H9 (cell line): Measurements from ENCODE around the gene SCFD2. TPM values are rescaled to one million over a fixed set of nuclear protein-coding genes. Genes with fewer than 3 reads are reported as not detected.

Source experiments
- DNase-seq: peaks from one replicate; pipeline ENCODE4 v3.0.0-alpha.2; 2017
- H2AFZ ChIP-seq: one replicate; pipeline ENCODE4 v1.6.1; 2013; ENCODE audit warnings: mild to moderate bottlenecking, low read length, control low read depth, moderate library complexity
- H2AK5ac ChIP-seq: 2 replicates; pipeline ENCODE4 v1.6.1; 2013; ENCODE audit warnings: low read length, control low read depth, mixed read lengths; ENCODE audit not compliant: insufficient read length
- H2BK120ac ChIP-seq: one replicate; pipeline ENCODE4 v1.6.1; 2013; ENCODE audit warnings: low read depth, mild to moderate bottlenecking, low read length, control low read depth, inconsistent platforms; ENCODE audit not compliant: poor library complexity, severe bottlenecking
- H2BK12ac ChIP-seq: 2 replicates; pipeline ENCODE4 v1.6.1; 2013; ENCODE audit warnings: low read length, control low read depth, mixed read lengths, low read depth; ENCODE audit not compliant: insufficient read length
- H2BK15ac ChIP-seq: 2 replicates; pipeline ENCODE4 v1.6.1; 2013; ENCODE audit warnings: low read depth, low read length, control low read depth
- H2BK20ac ChIP-seq: one replicate; pipeline ENCODE4 v1.6.1; 2013; ENCODE audit warnings: low read depth, mild to moderate bottlenecking, low read length, control low read depth, inconsistent platforms; ENCODE audit not compliant: poor library complexity, severe bottlenecking
- H2BK5ac ChIP-seq: 2 replicates; pipeline ENCODE4 v1.6.1; 2013; ENCODE audit warnings: low read length, control low read depth, mixed read lengths; ENCODE audit not compliant: insufficient read length
- H3K14ac ChIP-seq: 2 replicates; pipeline ENCODE4 v1.6.1; 2013; ENCODE audit warnings: low read length, control low read depth; ENCODE audit not compliant: insufficient read depth
- H3K18ac ChIP-seq: 2 replicates; pipeline ENCODE4 v1.6.1; 2013; ENCODE audit warnings: low read depth, mild to moderate bottlenecking, mixed read lengths, low read length, control low read depth; ENCODE audit not compliant: insufficient read length
- H3K23ac ChIP-seq: 2 replicates; pipeline ENCODE4 v1.6.1; 2013; ENCODE audit warnings: low read length, control low read depth, mixed read lengths, low read depth; ENCODE audit not compliant: insufficient read length
- H3K23me2 ChIP-seq: 2 replicates; pipeline ENCODE4 v1.6.1; 2013; ENCODE audit warnings: low read depth, mild to moderate bottlenecking, mixed read lengths, low read length, control low read depth; ENCODE audit not compliant: insufficient read length, poor library complexity, severe bottlenecking
- H3K27ac ChIP-seq: 2 replicates; pipeline ENCODE4 v1.5.1; 2013; ENCODE audit warnings: low read length, control low read depth, mixed read lengths, low read depth; ENCODE audit not compliant: insufficient read length
- H3K27me3 ChIP-seq: 2 replicates; pipeline ENCODE4 v1.6.1; 2013; ENCODE audit warnings: low read length, control low read depth, inconsistent platforms; ENCODE audit not compliant: insufficient read depth
- H3K4ac ChIP-seq: 2 replicates; pipeline ENCODE4 v1.6.1; 2013; ENCODE audit warnings: low read depth, mild to moderate bottlenecking, control low read depth, inconsistent platforms, low read length, moderate library complexity
- H3K4me1 ChIP-seq: 2 replicates; pipeline ENCODE4 v1.6.1; 2013; ENCODE audit warnings: low read length, control low read depth, inconsistent platforms; ENCODE audit not compliant: insufficient read depth
- H3K4me2 ChIP-seq: 2 replicates; pipeline ENCODE4 v1.6.1; 2013; ENCODE audit warnings: low read length, control low read depth, mixed read lengths; ENCODE audit not compliant: insufficient read length, insufficient read depth
- H3K56ac ChIP-seq: 2 replicates; pipeline ENCODE4 v1.6.1; 2013; ENCODE audit warnings: low read depth, mild to moderate bottlenecking, mixed read lengths, low read length, control low read depth; ENCODE audit not compliant: insufficient read length
- H3K79me1 ChIP-seq: 2 replicates; pipeline ENCODE4 v1.6.1; 2013; ENCODE audit warnings: low read depth, mild to moderate bottlenecking, moderate library complexity, low read length, control low read depth, inconsistent platforms; ENCODE audit not compliant: insufficient read depth, poor library complexity, severe bottlenecking
- H3K79me2 ChIP-seq: 2 replicates; pipeline ENCODE4 v1.6.1; 2013; ENCODE audit warnings: low read length, control low read depth, inconsistent platforms; ENCODE audit not compliant: insufficient read depth
- H3K9ac ChIP-seq: 2 replicates; pipeline ENCODE4 v1.6.1; 2013; ENCODE audit warnings: low read length, control low read depth, mixed read lengths; ENCODE audit not compliant: insufficient read length; ENCODE audit errors: extremely low read depth
- H3K9me3 ChIP-seq: one replicate; pipeline ENCODE4 v1.6.1; 2013; ENCODE audit warnings: low read depth, low read length, inconsistent platforms; ENCODE audit not compliant: control insufficient read depth
- H3T11ph ChIP-seq: one replicate; pipeline ENCODE4 v1.6.1; 2013; ENCODE audit warnings: mild to moderate bottlenecking, low read length, control low read depth, inconsistent platforms
- H4K20me1 ChIP-seq: one replicate; pipeline ENCODE4 v1.6.1; 2013; ENCODE audit not compliant: control insufficient read depth, insufficient read length, insufficient read depth
- H4K5ac ChIP-seq: 2 replicates; pipeline ENCODE4 v1.6.1; 2013; ENCODE audit warnings: low read depth, mild to moderate bottlenecking, mixed read lengths, low read length, control low read depth; ENCODE audit not compliant: insufficient read length
- H4K8ac ChIP-seq: replicated peaks from 2 replicates; pipeline ENCODE4 v1.6.1; 2013; ENCODE audit warnings: low read length, control low read depth, mixed read lengths, low read depth; ENCODE audit not compliant: insufficient read length
- H4K91ac ChIP-seq: 2 replicates; pipeline ENCODE4 v1.6.1; 2013; ENCODE audit warnings: low read depth, mild to moderate bottlenecking, moderate library complexity, mixed read lengths, low read length, control low read depth; ENCODE audit not compliant: insufficient read length
- H3K27ac Mint-ChIP-seq, 3 experiments: 2 replicates in 2 of 3; 3 replicates in 1 of 3; pipeline ENCODE4 v1.8.0; 2020 to 2021; ENCODE audit warnings: mixed read lengths in 3 of 3, mild to moderate bottlenecking in 1 of 3, moderate library complexity in 1 of 3
- H3K27me3 Mint-ChIP-seq: 2 replicates; pipeline ENCODE4 v1.8.0; 2021; ENCODE audit warnings: low read depth, mild to moderate bottlenecking, moderate library complexity, mixed read lengths
- H3K36me3 Mint-ChIP-seq, 3 experiments: 2 replicates in 2 of 3; 3 replicates in 1 of 3; pipeline ENCODE4 v1.8.0; 2020 to 2021; ENCODE audit warnings: low read depth in 3 of 3, mixed read lengths in 3 of 3; ENCODE audit not compliant: insufficient read depth in 1 of 3
- H3K4me1 Mint-ChIP-seq, 2 experiments: 2 replicates each; pipeline ENCODE4 v1.8.0; 2020; ENCODE audit warnings: mixed read lengths in 2 of 2
- H3K4me3 Mint-ChIP-seq, 2 experiments: 2 replicates in 1 of 2; 3 replicates in 1 of 2; pipeline ENCODE4 v1.8.0; 2020 to 2021; ENCODE audit warnings: mild to moderate bottlenecking in 2 of 2, mixed read lengths in 2 of 2, moderate library complexity in 1 of 2
- H3K9me3 Mint-ChIP-seq, 2 experiments: 2 replicates in 1 of 2; 3 replicates in 1 of 2; pipeline ENCODE4 v1.8.0; 2020; ENCODE audit warnings: mild to moderate bottlenecking in 2 of 2, mixed read lengths in 2 of 2, moderate library complexity in 1 of 2
- CTCF ChIP-seq: fragments of 200-600 bp; sonication (generic); conservative IDR thresholded peaks from 3 replicates; pipeline ENCODE4 v1.8.0; 2021; ENCODE audit warnings: antibody characterized with exemption, mild to moderate bottlenecking
- WGBS: extraction: QIAGEN DNeasy Blood & Tissue Kit; methylation state at CpG from one replicate; pipeline ENCODE4 v1.1.7; 2013; ENCODE audit warnings: missing lambda C conversion rate, low lambda C conversion rate, mixed read lengths; ENCODE audit not compliant: insufficient read length; ENCODE audit errors: extremely low coverage; 5-methylcytosine and 5-hydroxymethylcytosine counted together
- total RNA-seq: library from RNA; stranded (reverse); gene quantifications from 2 replicates; pipeline ENCODE4 v1.2.1, GENCODE V29; 2021

The SCFD2 gene
- total RNA-seq, 1 experiment from 2014 or later: 10.1 TPM

- WGBS: no CpG with 5 or more reads among the region's 3 CpGs
Observed at GRCh38 chr4:53208753-53209152, 157.1 kb downstream of the SCFD2 start.

More at GRCh38 chr4:53208753-53209152, 157.1 kb downstream of the SCFD2 start:
- H4K5ac ChIP-seq: no peak overlapping the region
- H3K4me1 Mint-ChIP-seq: peaks cover 10% of the 10 kb centered on the region in 2 experiments
- 0 out of 2 replicates have a peak, but pooled peaks cover 3% of the 10 kb centered on the region for H3K4me1 ChIP-seq
- H2AFZ ChIP-seq: no peak overlapping the region
- no peaks in the 10 kb centered on the region for H3K9me3 ChIP-seq
- H3K4me3 Mint-ChIP-seq: no peak overlapping the region
- H2BK20ac ChIP-seq: no peak overlapping the region
- no peaks in the 10 kb centered on the region for H3K79me1 ChIP-seq
- H2BK12ac ChIP-seq: no peak overlapping the region
- no peaks in the 10 kb centered on the region for H3K36me3 Mint-ChIP-seq
- no peak overlapping the region for H3K9ac ChIP-seq
- TF ChIP-seq CTCF: no peak
- H3K27me3 ChIP-seq: no peaks in the 10 kb centered on the region
- no peaks in the 10 kb centered on the region for H4K20me1 ChIP-seq
- no peak overlapping the region for H2BK120ac ChIP-seq
- no peak overlapping the region for H2BK5ac ChIP-seq
- H3K79me2 ChIP-seq: no peaks in the 10 kb centered on the region
- no peak overlapping the region for H3K23ac ChIP-seq
- H3K27ac Mint-ChIP-seq: no peak overlapping the region
- H4K91ac ChIP-seq: no peak overlapping the region
- H4K8ac ChIP-seq: no peak overlapping the region
- no peak overlapping the region for H3K4me2 ChIP-seq
- H3K14ac ChIP-seq: no peak overlapping the region
- H3K4ac ChIP-seq: no peak overlapping the region
- no peak overlapping the region for H2AK5ac ChIP-seq
- no peaks in the 10 kb centered on the region for H3K9me3 Mint-ChIP-seq
- no peak for DNase-seq
- no peaks in the 10 kb centered on the region for H3K27me3 Mint-ChIP-seq
- no peak overlapping the region for H3K56ac ChIP-seq
- no peak overlapping the region for H2BK15ac ChIP-seq
- H3T11ph ChIP-seq: no peak overlapping the region
- no peaks in the 10 kb centered on the region for H3K23me2 ChIP-seq
- no peak overlapping the region for H3K27ac ChIP-seq
- no peak overlapping the region for H3K18ac ChIP-seq
